Adrenal gland (tissue), 12 donors: ENCODE results near the gene ARID4B. TPM values are rescaled to one million over a fixed set of nuclear protein-coding genes. Genes with fewer than 3 reads are reported as not detected.
A peak's percentile ranks its signal among the peaks of the same experiment; 100 is the strongest.
"Not testable (repeated sequence)": the region's sequence is repeated elsewhere in the genome, so short reads cannot be mapped to it uniquely, and the experiment has no call there.

Experiments used
- DNase-seq, 7 donors: peaks; one replicate each; pipeline ENCODE4 v3.0.0-alpha.2; 2019 to 2020
- H3K27ac ChIP-seq, 5 donors: fragments of 200-600 bp; sonication (generic) in 4 of 5; 1 replicate in 3 of 5; 2 replicates in 2 of 5; pipeline versions ENCODE4 v1.5.1 to v1.8.0; 2016 to 2020; ENCODE audit warnings: mild to moderate bottlenecking in 1 of 5
- H3K27me3 ChIP-seq: fragments of 200-600 bp; 2 replicates; pipeline ENCODE4 v1.8.0; 2021
- H3K36me3 ChIP-seq, 2 donors: fragments of 200-600 bp; replicated peaks in 1 of 2; 1 replicate in 1 of 2; 2 replicates in 1 of 2; pipeline versions ENCODE4 v1.5.1 to v1.8.0; 2018 to 2022
- H3K4me1 ChIP-seq, 2 donors: fragments of 200-600 bp; replicated peaks in 1 of 2; 1 replicate in 1 of 2; 2 replicates in 1 of 2; pipeline versions ENCODE4 v1.5.1 to v1.8.0; 2018 to 2021
- H3K4me3 ChIP-seq, 4 donors: fragments of 200-600 bp; sonication (generic) in 3 of 4; one replicate each; pipeline ENCODE4 v1.5.1; 2016 to 2018
- H3K9me3 ChIP-seq, 3 donors: fragments of 200-600 bp; sonication (generic) in 1 of 3; replicated peaks in 1 of 3; 1 replicate in 2 of 3; 2 replicates in 1 of 3; pipeline versions ENCODE4 v1.5.1 to v1.8.0; 2016 to 2021
- CTCF ChIP-seq, 6 experiments: fragments of 450-650 bp in 4 of 6; fragments of 200-600 bp in 2 of 6; sonication (generic) in 1 of 6; IDR thresholded peaks; 1 replicate in 5 of 6; 2 replicates in 1 of 6; pipeline versions ENCODE4 v1.5.1 to v1.8.0; 2016 to 2021; ENCODE audit warnings: antibody characterized with exemption in 6 of 6, mild to moderate bottlenecking in 2 of 6, moderate library complexity in 1 of 6
- POLR2A ChIP-seq, 2 donors: fragments of 450-650 bp; IDR thresholded peaks; one replicate each; pipeline ENCODE4 v1.6.1; 2017; ENCODE audit warnings: antibody characterized with exemption in 2 of 2, mild to moderate bottlenecking in 2 of 2, moderate library complexity in 1 of 2
- WGBS, 4 donors: extraction: QIAGEN DNeasy Blood & Tissue Kit in 2 of 4; methylation state at CpG; one replicate each; pipeline versions ENCODE4 v1.1.5 to v1.1.7; 2013 to 2017; 5-methylcytosine and 5-hydroxymethylcytosine counted together
- intact Hi-C, 2 donors: fragments of 100-400 bp; cut with DNase I; formaldehyde crosslinking; loops; one replicate each; pipeline versions ENCODE4 v1.14.1 to v1.15.0; 2022 to 2023
- polyA plus RNA-seq, 3 donors: library from polyadenylated mRNA; stranded (reverse); fragments of 200-250 nt in 2 of 3; fragments of 350-450 nt in 1 of 3; fragmentation: Illumina TruSeq in 1 of 3; extraction: RNeasy Lipid Tissue Mini Kit (QIAGEN cat#74804) in 1 of 3; gene quantifications; one replicate each; pipeline ENCODE4 v1.2.3, GENCODE V29; 2013 to 2014
- total RNA-seq, 9 donors: library from RNA; depleted of rRNA in 4 of 9; stranded (reverse); fragments of >200 nt in 4 of 9; fragments of 120-200 nt in 1 of 9; fragmentation: NEBNext Ultra II Directional in 1 of 9; extraction: Animal tissue kit (Norgen Biotek cat#: 25700) in 1 of 9; gene quantifications; one replicate each; pipeline versions ENCODE4 v1.1.0 to v1.2.4, GENCODE V29; 2013 to 2023
- donor health status: healthy with polysubstance abuse.
- donor health status: Bipolar disorder and iron deficiency.
- donor health status: DM: yes; HTN: yes; CAD: no.
- donor health status: DM: no; HTN: no; CAD: no.
- donor health status: DM: no; HTN: no; CAD: no.
- donor health status: DM: yes; HTN: yes; CAD: no.

ARID4B gene
- total and polyA plus RNA-seq, 12 donors: 12.4 to 44.0 (median 28.1) TPM

DNA sequence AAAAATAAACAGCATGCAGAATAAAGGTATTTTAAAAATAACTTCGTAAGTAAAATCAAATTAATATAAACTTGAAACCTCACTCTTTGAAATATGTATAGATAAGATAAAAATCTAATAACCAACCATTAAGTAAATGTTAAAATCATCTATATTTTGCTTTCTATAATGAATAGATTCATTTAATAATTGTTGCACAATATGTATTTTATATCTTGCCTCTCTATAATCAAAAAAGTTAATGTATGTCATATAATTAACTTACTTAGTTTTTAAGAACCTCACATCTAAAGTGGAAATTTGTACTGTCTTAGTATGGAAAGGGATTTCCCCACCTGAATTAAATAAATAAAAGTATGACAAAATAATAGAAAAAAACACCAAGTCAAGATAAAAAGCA, 124.6 kb downstream of the ARID4B start:
- DNase-seq: no peak
- H3K4me1 ChIP-seq: peaks cover 0 to 9% of the 10 kb centered on the region in 2 donors
- intact Hi-C loops: no loop called here
- H3K4me3 ChIP-seq: no peak overlapping the region
- no peaks in the 10 kb centered on the region for H3K27me3 ChIP-seq
- no peak overlapping the region for H3K27ac ChIP-seq
- WGBS, 4 donors: 93 to 97% (median 97%) methylated on average over 1 of the region's 1 CpG
- H3K36me3 ChIP-seq: peaks cover 0 to 4% of the 10 kb centered on the region in 2 donors
- no peaks in the 10 kb centered on the region for H3K9me3 ChIP-seq
- TF ChIP-seq CTCF (IDR thresholded peaks at IDR 0.05) (no peak), POLR2A (IDR thresholded peaks at IDR 0.05) (no peak)

DNA sequence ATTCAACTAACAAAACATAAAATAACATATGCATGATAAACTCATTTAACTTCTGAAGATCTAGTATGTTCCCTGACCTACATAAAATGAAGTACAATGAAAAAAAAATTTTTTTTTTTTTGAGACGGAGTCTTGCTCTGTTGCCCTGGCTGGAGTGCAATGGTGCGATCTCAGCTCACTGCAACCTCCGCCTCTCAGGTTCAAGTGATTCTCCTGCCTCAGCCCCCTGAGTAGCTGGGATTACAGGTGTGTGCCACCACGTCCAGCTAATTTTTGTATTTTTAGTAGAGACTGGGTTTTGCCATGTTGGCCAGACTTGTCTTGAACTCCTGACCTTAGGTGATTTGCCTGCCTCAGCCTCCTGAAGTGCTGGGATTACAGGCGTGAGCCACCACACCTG, 125.5 kb downstream of the ARID4B start:
- H3K27me3 ChIP-seq, H3K36me3 ChIP-seq, H3K27ac ChIP-seq, H3K4me3 ChIP-seq, DNase-seq, H3K4me1 ChIP-seq, H3K9me3 ChIP-seq, intact Hi-C loops: not testable (repeated sequence)
- 93 to 98% (median 96%) methylated on average over 5 of the region's 5 CpGs for WGBS, 4 donors

GRCh38 chr1:235199441-235199840, 128.5 kb downstream of the ARID4B start:
- WGBS, 4 donors: 29 to 43% (median 36%) methylated on average over 6 of the region's 6 CpGs
- Histone ChIP-seq H3K27me3 (no peaks in the 10 kb centered on the region), H3K4me3 (no peak overlapping the region), H3K36me3 (peaks cover 0 to 11% of the 10 kb centered on the region in 2 donors), H3K4me1 (peaks cover 0 to 9% of the 10 kb centered on the region in 2 donors), H3K27ac (peak overlapping the region in 1 of 5 donors; percentile 20), H3K9me3 (no peaks in the 10 kb centered on the region)
- TF ChIP-seq POLR2A (IDR thresholded peaks at IDR 0.05) (no peak), CTCF (IDR thresholded peaks at IDR 0.05) (peak; percentile 9 to 43 (median 36))
- intact Hi-C loops: no loop called here
- DNase-seq: peak in 1 of 7 donors; percentile 25

GRCh38 chr1:235190431-235190830, 137.5 kb downstream of the ARID4B start:
- TF ChIP-seq CTCF (IDR thresholded peaks at IDR 0.05) (no peak), POLR2A (IDR thresholded peaks at IDR 0.05) (no peak)
- peaks cover 0 to 30% of the 10 kb centered on the region in 2 donors for H3K36me3 ChIP-seq
- H3K27ac ChIP-seq: no peak overlapping the region
- H3K4me3 ChIP-seq: no peak overlapping the region
- no peaks in the 10 kb centered on the region for H3K27me3 ChIP-seq
- H3K4me1 ChIP-seq: no peaks in the 10 kb centered on the region
- H3K9me3 ChIP-seq: no peaks in the 10 kb centered on the region
- no peak for DNase-seq
- intact Hi-C loops: no loop called here

- peaks cover 0 to 10% of the 10 kb centered on the region in 2 donors for H3K36me3 ChIP-seq
- TF ChIP-seq CTCF (IDR thresholded peaks at IDR 0.05): no peak
- TF ChIP-seq POLR2A (IDR thresholded peaks at IDR 0.05): no peak
- H3K4me1 ChIP-seq: no peaks in the 10 kb centered on the region
- intact Hi-C loops: no loop called here
- no peak for DNase-seq
- WGBS, 4 donors: 80 to 88% (median 81%) methylated on average over 4 of the region's 4 CpGs
- no peaks in the 10 kb centered on the region for H3K27me3 ChIP-seq
- no peaks in the 10 kb centered on the region for H3K9me3 ChIP-seq
- H3K27ac ChIP-seq: no peak overlapping the region
- H3K4me3 ChIP-seq: no peak overlapping the region
These were observed 140.7 kb downstream of the ARID4B start for GRCh38 chr1:235187316-235187715.
